Panc1 (cell line): ENCODE measurements around the gene RNF225.

Experiments
- CTCF ChIP-seq: fragments of 450-650 bp; IDR thresholded peaks from 2 replicates; pipeline ENCODE4 v1.5.1; 2017; ENCODE audit warnings: mild to moderate bottlenecking
- POLR2AphosphoS5 ChIP-seq: IDR thresholded peaks from 2 replicates; pipeline ENCODE4 v1.6.1; 2012; ENCODE audit warnings: mild to moderate bottlenecking, low read depth, low read length, moderate library complexity
- REST ChIP-seq, 2 experiments: IDR thresholded peaks; 2 replicates each; pipeline ENCODE4 v1.6.1; 2011 to 2012; ENCODE audit warnings: low read depth in 2 of 2, control low read depth in 1 of 2, low read length in 1 of 2, mild to moderate bottlenecking in 1 of 2, moderate library complexity in 1 of 2; ENCODE audit not compliant: insufficient read depth in 1 of 2

- TF ChIP-seq CTCF: no peak
- TF ChIP-seq POLR2AphosphoS5: no peak
- TF ChIP-seq REST (IDR thresholded peaks at IDR 0.05; ENCODE audit: insufficient read depth in 1 of 2, low read depth in 2 of 2, low read length in 1 of 2): no peak
Measured at GRCh38 chr19:58366585-58367430, 28.6 kb upstream of the RNF225 start.
